Skin of body (tissue), 2 donors: ENCODE data around the gene AAMDC. TPM values are rescaled to one million over a fixed set of nuclear protein-coding genes. Genes with fewer than 3 reads are reported as not detected.
"Not testable (repeated sequence)": the region's sequence is repeated elsewhere in the genome, so short reads cannot be mapped to it uniquely, and the experiment has no call there.

Experiments
- DNase-seq: peaks from one replicate; lab custom pipeline; 2025; lab: John Stamatoyannopoulos, UW
- total RNA-seq: library from RNA; depleted of rRNA; stranded (reverse); fragments of >200 nt; gene quantifications from one replicate; pipeline ENCODE4 v1.2.3, GENCODE V29; 2014

Gene AAMDC
- total RNA-seq, 1 donor from 2014 or later: 18.1 TPM

DNA sequence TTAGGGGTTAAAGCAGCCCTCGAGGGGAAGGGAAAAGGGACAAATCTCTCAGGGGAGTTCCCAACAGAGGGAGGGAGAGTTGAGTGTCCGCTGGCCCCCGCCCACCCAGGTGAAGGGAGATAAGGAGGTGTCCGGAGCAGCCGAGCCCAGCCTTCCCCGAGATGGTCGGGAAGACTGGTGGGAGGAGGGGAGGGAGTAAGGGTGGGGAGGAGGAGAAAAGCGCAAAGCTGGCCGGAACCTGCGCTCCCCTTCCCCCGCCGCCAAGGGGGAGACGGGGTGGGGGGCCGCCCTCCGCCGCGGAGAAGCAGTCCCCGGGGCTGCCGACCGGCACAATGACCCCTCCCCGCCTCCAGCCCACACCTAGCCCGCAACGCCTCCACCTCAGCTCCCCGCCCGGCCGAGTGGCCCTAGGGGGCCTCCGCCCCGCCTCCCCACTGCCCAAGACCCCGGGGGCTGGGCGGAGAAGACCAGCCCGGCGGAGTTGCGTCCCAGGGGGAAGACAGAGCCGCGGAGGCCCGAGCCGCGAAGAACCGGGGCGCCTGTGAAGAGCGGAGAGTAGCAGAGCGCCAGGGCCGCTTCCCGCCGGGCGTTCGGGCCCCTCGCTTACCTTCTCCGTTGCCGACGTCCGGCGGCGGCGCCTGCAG lies 901 bp upstream of the AAMDC start:
- peak; percentile 1 for DNase-seq

GRCh38 chr11:77821349-77821851 lies 456 bp downstream of the AAMDC start:
- peak; percentile 20 for DNase-seq

DNA sequence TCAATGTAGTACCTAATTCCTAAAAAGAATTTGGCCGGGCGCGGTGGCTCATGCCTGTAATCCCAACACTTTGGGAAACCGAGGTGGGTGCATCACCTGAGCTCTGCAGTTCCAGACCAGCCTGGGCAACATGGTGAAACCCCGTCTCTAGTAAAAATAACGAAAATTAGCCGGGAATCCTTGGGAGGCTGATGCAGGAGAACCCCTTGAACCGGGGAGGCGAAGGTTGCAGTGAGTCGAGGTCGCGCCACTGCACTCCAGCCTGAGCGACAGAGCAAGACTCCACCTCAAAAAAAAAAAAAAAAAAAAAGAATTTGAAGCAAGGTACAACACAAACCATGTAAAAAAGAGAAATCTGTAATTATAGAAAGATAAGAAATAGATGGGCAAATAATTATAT lies 1.2 kb downstream of the AAMDC start:
- not testable (repeated sequence) for DNase-seq

- DNase-seq: peak; percentile 2
Observed at GRCh38 chr11:77823775-77824174, 2.8 kb downstream of the AAMDC start.

DNA sequence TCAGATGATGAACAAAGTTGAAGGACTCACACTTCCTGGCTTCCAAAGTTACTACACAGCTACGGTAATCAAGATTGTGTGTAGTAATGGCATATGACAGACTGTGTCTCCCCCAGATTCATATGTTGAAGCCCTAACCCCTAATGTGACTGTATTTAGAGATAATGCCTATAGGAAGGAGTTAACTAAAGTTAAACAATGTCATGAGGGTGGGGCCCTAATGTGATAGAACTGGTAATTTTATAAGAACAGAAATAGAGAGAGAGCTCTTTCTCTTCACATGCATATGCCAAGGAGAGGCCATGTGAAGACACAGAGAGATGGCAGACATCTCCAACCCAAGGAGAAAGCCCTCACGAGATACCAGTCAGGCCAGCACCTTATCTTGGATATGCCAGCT lies 8.0 kb downstream of the AAMDC start:
- DNase-seq: no peak

GRCh38 chr11:77833302-77833701 lies 12.4 kb downstream of the AAMDC start:
- DNase-seq: no peak

- no peak for DNase-seq
Observed at GRCh38 chr11:77842441-77843121, 21.6 kb downstream of the AAMDC start.

GRCh38 chr11:77843700-77844099 lies 22.8 kb downstream of the AAMDC start:
- DNase-seq: not testable (repeated sequence)

DNA sequence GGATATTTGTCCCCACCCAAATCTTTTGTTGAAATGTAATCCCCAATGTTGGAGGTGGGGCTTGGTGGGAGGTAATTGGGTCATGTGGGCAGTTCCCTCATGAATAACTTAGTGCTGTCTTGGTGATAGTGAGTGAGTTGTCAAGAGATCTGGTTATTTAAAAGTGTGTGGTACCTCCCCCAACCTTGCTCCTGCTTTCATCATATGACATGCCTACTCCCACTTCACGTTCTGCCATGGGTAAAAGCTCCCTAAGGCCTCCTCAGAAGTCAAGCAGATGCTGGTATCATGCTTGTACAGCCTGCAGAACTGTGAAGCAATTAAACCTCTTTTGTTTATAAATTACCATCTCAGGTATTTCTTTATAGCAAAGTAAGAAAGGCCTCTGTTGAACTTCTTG lies 30.6 kb downstream of the AAMDC start:
- DNase-seq: no peak

DNA sequence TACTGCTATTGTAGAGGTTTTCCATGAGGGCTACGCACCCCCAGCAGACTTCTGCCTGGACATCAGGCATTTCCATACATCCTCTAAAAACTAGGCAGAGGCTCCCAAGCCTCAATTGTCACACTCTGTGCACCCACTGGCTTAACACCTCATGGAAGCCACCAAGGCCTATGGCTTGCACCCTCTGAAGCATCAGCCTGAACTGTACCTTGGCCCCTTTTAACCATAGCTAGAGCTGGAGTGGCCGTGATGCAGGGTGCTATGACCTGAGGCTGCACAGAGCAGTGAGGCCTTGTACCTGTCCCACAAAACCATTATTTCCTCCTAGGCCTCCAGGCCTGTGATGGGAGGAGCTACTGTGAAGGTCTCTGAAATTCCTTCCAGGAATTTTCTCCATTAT lies 33.9 kb downstream of the AAMDC start:
- DNase-seq: no peak

- DNase-seq: not testable (repeated sequence)
Observed at GRCh38 chr11:77857906-77858457, 37.0 kb downstream of the AAMDC start.

GRCh38 chr11:77861444-77861843 lies 40.5 kb downstream of the AAMDC start:
- not testable (repeated sequence) for DNase-seq

DNA sequence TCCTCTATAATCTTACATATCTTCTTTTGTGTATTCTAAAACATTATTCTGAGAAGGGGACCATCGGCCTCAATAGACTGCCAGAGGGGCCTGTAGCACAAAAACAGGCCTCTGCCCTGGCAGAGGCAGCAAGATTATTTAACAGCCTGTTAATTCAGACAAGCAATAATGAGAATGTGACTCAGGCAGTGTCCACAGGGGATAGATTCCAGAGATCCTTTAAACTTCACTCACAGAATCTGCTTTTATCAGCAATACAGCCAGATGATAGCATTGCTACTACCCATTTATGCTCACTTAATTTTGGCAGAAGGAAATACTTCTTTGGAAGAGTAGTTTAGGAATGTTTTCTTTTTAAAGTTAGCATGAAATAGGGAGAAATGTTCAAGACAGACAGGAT lies 44.9 kb downstream of the AAMDC start:
- DNase-seq: no peak

- no peak for DNase-seq
Observed at GRCh38 chr11:77866336-77866735, 45.4 kb downstream of the AAMDC start.

GRCh38 chr11:77868744-77869143 lies 47.8 kb downstream of the AAMDC start:
- DNase-seq: no peak

- no peak for DNase-seq
Observed at GRCh38 chr11:77871855-77872254, 50.9 kb downstream of the AAMDC start.

- no peak for DNase-seq
Observed at GRCh38 chr11:77873345-77873744, 52.4 kb downstream of the AAMDC start.

- DNase-seq: no peak
Observed at GRCh38 chr11:77874206-77874605, 53.3 kb downstream of the AAMDC start.

GRCh38 chr11:77876045-77876444 lies 55.1 kb downstream of the AAMDC start:
- DNase-seq: no peak

DNA sequence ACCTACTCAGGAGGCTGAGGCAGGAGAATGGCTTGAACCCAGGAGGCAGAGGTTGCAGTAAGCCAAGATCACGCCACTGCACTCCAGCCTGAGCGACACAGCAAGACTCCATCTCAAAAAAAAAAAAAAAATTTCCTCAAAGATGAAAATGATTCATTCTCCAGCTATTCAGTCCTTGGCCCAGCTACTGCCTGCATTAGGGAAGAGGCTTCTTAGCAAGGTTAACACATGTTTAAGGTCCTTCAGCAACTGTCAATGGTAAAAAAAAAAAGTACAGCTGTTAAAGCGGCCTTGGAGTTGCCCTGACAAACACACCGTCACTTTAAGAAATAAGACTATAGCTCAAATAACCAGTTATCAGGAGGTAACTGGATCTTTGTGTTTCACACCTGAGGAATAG lies 57.3 kb downstream of the AAMDC start:
- DNase-seq: not testable (repeated sequence)

DNA sequence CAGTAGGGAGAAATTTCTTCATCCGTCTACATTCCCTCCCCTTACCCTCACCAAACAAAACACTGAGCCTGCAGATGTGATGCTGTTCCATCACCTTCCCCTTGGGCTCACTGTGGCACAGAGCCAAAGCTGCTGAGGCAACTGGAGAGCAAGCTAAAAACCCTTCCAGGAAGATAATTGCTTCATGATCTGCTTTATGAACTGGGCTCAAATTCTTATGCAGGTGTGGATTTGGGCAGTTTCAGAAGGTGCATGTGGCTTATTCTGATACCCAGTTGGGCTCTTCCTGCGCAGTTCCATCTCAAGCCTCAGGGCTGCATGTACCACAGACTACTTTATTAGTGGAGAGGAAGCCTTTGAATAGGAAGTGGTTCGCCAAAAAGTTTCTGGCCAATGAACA lies 58.3 kb downstream of the AAMDC start:
- DNase-seq: no peak

GRCh38 chr11:77882396-77882795 lies 61.5 kb downstream of the AAMDC start:
- DNase-seq: no peak

DNA sequence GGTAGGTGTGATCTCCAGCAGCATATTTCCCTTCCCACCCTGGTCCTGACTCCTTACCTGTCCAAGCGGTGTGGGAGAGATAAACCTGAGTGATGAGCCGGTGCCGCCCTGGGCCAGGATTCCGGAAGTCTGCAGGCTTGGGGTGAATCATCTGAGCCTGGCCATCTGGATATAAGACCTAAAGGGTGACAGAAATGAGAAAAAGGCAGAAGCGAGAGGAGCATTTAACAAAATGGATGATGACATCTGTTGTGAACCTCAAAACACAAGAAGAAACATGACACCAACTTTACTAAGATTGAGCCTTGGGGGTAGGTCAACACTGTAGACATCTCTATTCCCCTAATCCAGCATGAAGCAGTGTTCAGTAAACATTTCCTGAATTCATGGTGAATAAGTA lies 62.8 kb downstream of the AAMDC start:
- no peak for DNase-seq
